ENCODE results near the gene CSNK2A3. TPM values are rescaled to one million over a fixed set of nuclear protein-coding genes. Genes with fewer than 3 reads are reported as not detected.

Gene CSNK2A3
- total RNA-seq, 1 donor from 2014 or later: 2.7 TPM

DNA sequence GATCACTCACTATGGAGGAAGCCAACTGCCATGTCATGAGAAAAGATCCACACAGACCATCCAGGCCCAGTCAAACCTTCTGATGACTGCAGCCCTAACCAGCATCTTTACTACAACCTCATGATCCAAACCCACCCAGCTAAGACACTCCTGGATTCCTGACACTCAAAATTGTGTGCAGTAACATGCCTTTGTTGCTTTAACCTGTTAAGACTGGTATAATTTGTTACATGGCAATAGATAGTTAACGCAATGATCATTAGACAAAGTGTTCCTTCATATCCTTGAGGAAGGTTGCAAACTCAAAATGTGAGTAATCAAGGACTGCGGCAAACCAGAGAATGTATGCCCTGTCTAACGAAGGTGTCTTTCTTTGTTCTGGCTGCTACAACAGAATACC, 47.1 kb upstream of the CSNK2A3 start:
- peaks cover 20% of the 10 kb centered on the region for H3K4me1 Mint-ChIP-seq (ENCODE audit: low read depth, unreplicated experiment)
- H3K27me3 Mint-ChIP-seq (ENCODE audit: low read depth, unreplicated experiment): peaks cover 58% of the 10 kb centered on the region
- Histone ChIP-seq H3K9ac (ENCODE audit: low read length) (no peak overlapping the region), H3K4me3 (ENCODE audit: insufficient read depth, low read depth, low read length) (no peak overlapping the region), H3K36me3 (ENCODE audit: insufficient read depth, low read length) (no peaks in the 10 kb centered on the region), H3K27ac (ENCODE audit: low read depth, low read length) (no peak overlapping the region), H2AFZ (ENCODE audit: low read depth, low read length) (no peak overlapping the region), H3K4me1 (ENCODE audit: insufficient read depth, low read length) (peaks cover 26% of the 10 kb centered on the region), H3K9me3 (ENCODE audit: insufficient read depth, low read depth, low read length) (no peaks in the 10 kb centered on the region), H3K4me2 (ENCODE audit: low read length) (no peak overlapping the region), H4K20me1 (ENCODE audit: insufficient read depth, low read length) (no peaks in the 10 kb centered on the region), H3K27me3 (ENCODE audit: insufficient read depth, low read length) (peaks cover 13% of the 10 kb centered on the region), H3K79me2 (ENCODE audit: insufficient read depth, low read length) (no peaks in the 10 kb centered on the region)
- FAIRE-seq (no peak), DNase-seq (ENCODE audit: low read depth) (no peak)
- H3K9me3 Mint-ChIP-seq (ENCODE audit: unreplicated experiment): no peaks in the 10 kb centered on the region
- no peak overlapping the region for H3K27ac Mint-ChIP-seq (ENCODE audit: unreplicated experiment)
- peaks cover 19% of the 10 kb centered on the region for H3K36me3 Mint-ChIP-seq (ENCODE audit: low read depth, unreplicated experiment)
- TF ChIP-seq, protein P1, sequence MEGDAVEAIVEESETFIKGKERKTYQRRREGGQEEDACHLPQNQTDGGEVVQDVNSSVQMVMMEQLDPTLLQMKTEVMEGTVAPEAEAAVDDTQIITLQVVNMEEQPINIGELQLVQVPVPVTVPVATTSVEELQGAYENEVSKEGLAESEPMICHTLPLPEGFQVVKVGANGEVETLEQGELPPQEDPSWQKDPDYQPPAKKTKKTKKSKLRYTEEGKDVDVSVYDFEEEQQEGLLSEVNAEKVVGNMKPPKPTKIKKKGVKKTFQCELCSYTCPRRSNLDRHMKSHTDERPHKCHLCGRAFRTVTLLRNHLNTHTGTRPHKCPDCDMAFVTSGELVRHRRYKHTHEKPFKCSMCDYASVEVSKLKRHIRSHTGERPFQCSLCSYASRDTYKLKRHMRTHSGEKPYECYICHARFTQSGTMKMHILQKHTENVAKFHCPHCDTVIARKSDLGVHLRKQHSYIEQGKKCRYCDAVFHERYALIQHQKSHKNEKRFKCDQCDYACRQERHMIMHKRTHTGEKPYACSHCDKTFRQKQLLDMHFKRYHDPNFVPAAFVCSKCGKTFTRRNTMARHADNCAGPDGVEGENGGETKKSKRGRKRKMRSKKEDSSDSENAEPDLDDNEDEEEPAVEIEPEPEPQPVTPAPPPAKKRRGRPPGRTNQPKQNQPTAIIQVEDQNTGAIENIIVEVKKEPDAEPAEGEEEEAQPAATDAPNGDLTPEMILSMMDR (IDR thresholded peaks at IDR 0.05; ENCODE audit: insufficient read depth, low read depth, low read length): no peak
- no peak for TF ChIP-seq EZH2 (IDR thresholded peaks at IDR 0.05; ENCODE audit: insufficient read depth, low read length)
- no peak overlapping the region for H3K4me3 Mint-ChIP-seq (ENCODE audit: unreplicated experiment)

DNA sequence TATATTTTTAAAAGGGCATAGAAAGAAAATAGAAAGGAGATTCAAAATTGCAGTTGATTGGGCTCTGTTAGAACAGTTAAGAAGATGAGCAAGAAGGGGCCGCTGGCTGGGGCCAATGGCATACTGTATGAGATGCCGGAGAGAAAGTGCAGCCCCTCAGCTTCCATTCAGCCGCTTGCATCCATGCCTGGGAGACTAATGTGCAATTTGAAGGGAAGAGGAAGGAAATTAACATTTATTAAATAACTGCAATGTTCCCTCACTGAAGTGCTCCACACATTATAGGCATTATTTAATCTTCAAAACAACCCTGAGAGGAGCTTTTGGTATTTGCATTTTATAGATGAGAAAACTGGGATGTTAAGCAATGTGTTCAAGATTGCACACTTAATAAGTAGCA, 44.7 kb upstream of the CSNK2A3 start:
- Mint-ChIP-seq H3K27ac (ENCODE audit: unreplicated experiment) (no peak overlapping the region), H3K27me3 (ENCODE audit: low read depth, unreplicated experiment) (peaks cover 40% of the 10 kb centered on the region)
- TF ChIP-seq, protein P1 (IDR thresholded peaks at IDR 0.05; ENCODE audit: insufficient read depth, low read depth, low read length): no peak
- TF ChIP-seq EZH2 (IDR thresholded peaks at IDR 0.05; ENCODE audit: insufficient read depth, low read length): no peak

DNA sequence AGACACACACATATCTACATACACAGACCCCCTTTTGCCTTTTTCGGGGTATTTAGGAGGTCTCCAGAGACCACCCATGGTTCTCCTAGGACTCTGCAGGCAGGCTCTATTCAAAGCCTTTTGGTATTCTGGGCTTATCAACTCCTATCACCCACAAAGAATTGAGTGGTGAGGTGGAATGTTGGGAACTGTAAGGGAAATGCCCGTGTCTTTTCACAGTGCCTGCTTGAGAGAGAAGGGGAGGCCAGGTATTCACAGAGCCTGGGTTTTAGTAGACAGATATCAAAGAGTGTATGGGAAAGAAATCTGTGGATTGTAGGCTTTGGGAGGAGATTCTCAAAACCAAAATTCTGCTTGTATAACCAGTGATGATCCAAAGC, 44.0 kb upstream of the CSNK2A3 start:
- peaks cover 6% of the 10 kb centered on the region for H3K36me3 Mint-ChIP-seq (ENCODE audit: low read depth, unreplicated experiment)
- FAIRE-seq (no peak), DNase-seq (ENCODE audit: low read depth) (peak; percentile 59)
- peak overlapping the region; percentile 97 for H3K27ac Mint-ChIP-seq (ENCODE audit: unreplicated experiment)
- H3K4me3 ChIP-seq (ENCODE audit: insufficient read depth, low read depth, low read length): peak overlapping the region; percentile 12
- no peak overlapping the region for H2AFZ ChIP-seq (ENCODE audit: low read depth, low read length)
- peaks cover 5% of the 10 kb centered on the region for H3K27me3 ChIP-seq (ENCODE audit: insufficient read depth, low read length)
- H3K4me2 ChIP-seq (ENCODE audit: low read length): peak overlapping the region; percentile 69
- H3K4me1 ChIP-seq (ENCODE audit: insufficient read depth, low read length): peaks cover 19% of the 10 kb centered on the region
- TF ChIP-seq EZH2 (IDR thresholded peaks at IDR 0.05; ENCODE audit: insufficient read depth, low read length): no peak
- peak overlapping the region; percentile 59 for H3K9ac ChIP-seq (ENCODE audit: low read length)
- no peaks in the 10 kb centered on the region for H3K9me3 Mint-ChIP-seq (ENCODE audit: unreplicated experiment)
- no peaks in the 10 kb centered on the region for H4K20me1 ChIP-seq (ENCODE audit: insufficient read depth, low read length)
- H3K9me3 ChIP-seq (ENCODE audit: insufficient read depth, low read depth, low read length): no peaks in the 10 kb centered on the region
- H3K4me1 Mint-ChIP-seq (ENCODE audit: low read depth, unreplicated experiment): peaks cover 17% of the 10 kb centered on the region
- peak overlapping the region; percentile 71 for H3K27ac ChIP-seq (ENCODE audit: low read depth, low read length)
- peaks cover 35% of the 10 kb centered on the region for H3K27me3 Mint-ChIP-seq (ENCODE audit: low read depth, unreplicated experiment)
- H3K79me2 ChIP-seq (ENCODE audit: insufficient read depth, low read length): no peaks in the 10 kb centered on the region
- no peak overlapping the region for H3K4me3 Mint-ChIP-seq (ENCODE audit: unreplicated experiment)
- H3K36me3 ChIP-seq (ENCODE audit: insufficient read depth, low read length): no peaks in the 10 kb centered on the region

More for the DNA sequence above, 44.7 kb upstream of the CSNK2A3 start:
- FAIRE-seq: no peak
- Histone ChIP-seq H3K27ac (ENCODE audit: low read depth, low read length) (no peak overlapping the region), H2AFZ (ENCODE audit: low read depth, low read length) (no peak overlapping the region), H3K4me2 (ENCODE audit: low read length) (no peak overlapping the region), H3K4me1 (ENCODE audit: insufficient read depth, low read length) (peaks cover 14% of the 10 kb centered on the region), H3K27me3 (ENCODE audit: insufficient read depth, low read length) (peaks cover 12% of the 10 kb centered on the region), H3K9ac (ENCODE audit: low read length) (no peak overlapping the region), H3K79me2 (ENCODE audit: insufficient read depth, low read length) (no peaks in the 10 kb centered on the region), H3K9me3 (ENCODE audit: insufficient read depth, low read depth, low read length) (no peaks in the 10 kb centered on the region), H4K20me1 (ENCODE audit: insufficient read depth, low read length) (no peaks in the 10 kb centered on the region), H3K36me3 (ENCODE audit: insufficient read depth, low read length) (no peaks in the 10 kb centered on the region), H3K4me3 (ENCODE audit: insufficient read depth, low read depth, low read length) (no peak overlapping the region)
- peaks cover 13% of the 10 kb centered on the region for H3K36me3 Mint-ChIP-seq (ENCODE audit: low read depth, unreplicated experiment)
- no peak for DNase-seq (ENCODE audit: low read depth)
- no peaks in the 10 kb centered on the region for H3K9me3 Mint-ChIP-seq (ENCODE audit: unreplicated experiment)
- H3K4me3 Mint-ChIP-seq (ENCODE audit: unreplicated experiment): no peak overlapping the region
- peaks cover 17% of the 10 kb centered on the region for H3K4me1 Mint-ChIP-seq (ENCODE audit: low read depth, unreplicated experiment)

Measured in astrocyte (in vitro differentiated cells and primary cell).